Head of caudate nucleus (tissue), 42 donors: ENCODE results near the gene NR3C2.
A peak's percentile ranks its signal among the peaks of the same experiment; 100 is the strongest.

Experiments used
- DNase-seq, 42 donors: peaks; one replicate each; pipeline versions ENCODE4 v3.0.0 to v3.0.0-alpha.2; 2020 to 2021; ENCODE audit warnings: mixed read lengths in 7 of 42
- intact Hi-C: fragments of 100-400 bp; cut with DNase I; formaldehyde crosslinking; loops from one replicate; pipeline ENCODE4 v1.15.0; 2022

NR3C2 gene

DNA sequence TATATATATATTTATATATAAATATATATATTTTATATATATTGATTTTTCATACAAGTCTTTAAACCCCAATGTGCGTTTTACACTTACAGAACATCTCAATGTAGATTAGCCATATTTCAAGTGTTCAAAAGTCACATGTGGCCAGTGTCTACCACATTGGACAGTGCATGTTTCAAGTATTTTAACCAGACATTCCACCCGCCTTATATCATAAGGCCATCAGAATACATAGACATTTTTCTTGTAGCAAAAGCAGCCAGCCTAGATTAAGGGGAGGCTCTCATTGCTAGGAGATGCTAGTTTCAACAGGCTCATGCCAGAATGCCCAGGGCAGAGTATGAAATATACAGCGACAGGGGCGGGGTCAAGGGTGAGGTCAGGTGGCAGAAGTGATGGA is 202.0 kb downstream of the NR3C2 start:
- no peak for DNase-seq

DNA sequence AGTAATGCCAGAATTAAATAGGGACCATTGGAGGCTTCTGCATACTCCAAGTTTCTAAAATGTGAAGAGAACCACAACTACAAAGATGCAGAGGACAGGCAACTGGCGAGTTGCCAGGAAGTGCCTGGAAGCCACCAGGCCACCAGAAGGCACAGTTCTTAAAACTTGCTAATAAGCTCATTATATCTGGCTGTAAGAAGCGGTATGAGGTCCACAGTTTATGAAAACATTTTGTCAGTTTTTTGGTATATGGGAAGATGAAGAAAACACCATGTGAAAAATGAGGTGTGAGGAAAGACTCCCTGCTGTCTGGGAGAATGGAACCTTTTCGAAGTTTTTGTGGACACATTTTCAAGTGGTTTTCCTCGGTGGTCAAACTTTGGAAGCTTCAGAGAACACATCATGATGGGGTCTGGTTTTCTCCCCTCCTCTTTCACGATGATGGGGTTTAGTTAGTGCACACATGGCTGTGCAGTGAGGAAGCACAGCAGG is 202.7 kb downstream of the NR3C2 start:
- peak in 2 of 42 donors; percentile 3 to 34 for DNase-seq
- intact Hi-C loops: no loop called here

More for the DNA sequence above, 202.0 kb downstream of the NR3C2 start:
- intact Hi-C loops: no loop called here

DNA sequence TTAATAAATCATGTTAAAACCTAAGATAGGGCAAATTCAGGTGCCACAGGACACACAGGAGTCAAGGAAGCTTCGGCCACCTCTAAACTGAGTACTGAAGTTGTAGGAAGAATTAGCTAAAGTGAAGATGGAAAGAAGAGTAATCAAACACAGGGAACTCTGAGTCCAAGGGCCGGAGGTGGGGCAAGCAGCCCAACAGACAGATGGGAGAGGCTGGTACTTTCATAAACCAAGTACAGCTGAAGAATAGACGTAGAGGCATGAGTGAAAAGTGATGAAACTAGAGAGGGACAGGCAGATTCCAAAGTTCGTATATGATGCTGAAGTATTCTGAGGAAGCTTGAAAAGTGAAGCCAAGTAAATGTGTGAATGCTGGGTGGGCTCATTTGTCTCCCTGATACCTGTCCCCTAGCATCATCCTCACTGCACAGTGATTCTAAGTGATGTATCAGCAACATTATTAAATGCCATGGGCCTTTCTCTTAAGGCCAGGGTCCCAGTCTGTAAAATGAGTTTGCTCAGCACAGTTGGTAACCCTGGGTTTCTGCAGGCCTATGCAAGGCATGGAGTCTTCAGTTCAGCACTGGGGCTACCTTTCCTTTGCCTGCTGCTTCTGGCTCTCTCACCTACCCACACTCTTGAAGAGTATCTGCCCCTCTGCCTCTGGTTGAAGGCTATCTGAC is 203.3 kb downstream of the NR3C2 start:
- intact Hi-C loops: no loop called here
- DNase-seq: no peak

DNA sequence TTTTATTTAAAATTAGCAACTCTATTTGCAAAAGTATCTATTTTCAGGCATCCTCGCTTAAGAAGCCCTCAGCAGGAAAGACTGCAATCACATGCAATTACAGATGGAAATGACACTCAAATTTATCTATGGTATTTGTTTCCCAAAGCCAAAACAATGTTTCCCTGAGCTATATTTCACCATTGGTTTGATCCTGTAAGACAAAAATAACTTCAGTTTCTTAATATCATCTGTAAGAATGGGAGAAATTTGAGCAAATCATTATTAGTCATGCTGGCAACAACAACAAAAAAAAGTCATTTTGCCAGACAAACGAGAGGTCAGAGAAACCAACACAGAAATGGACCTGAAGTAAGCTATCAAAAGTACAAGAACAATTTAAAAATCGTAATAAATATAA is 204.1 kb downstream of the NR3C2 start:
- intact Hi-C loops: no loop called here
- DNase-seq: no peak

DNA sequence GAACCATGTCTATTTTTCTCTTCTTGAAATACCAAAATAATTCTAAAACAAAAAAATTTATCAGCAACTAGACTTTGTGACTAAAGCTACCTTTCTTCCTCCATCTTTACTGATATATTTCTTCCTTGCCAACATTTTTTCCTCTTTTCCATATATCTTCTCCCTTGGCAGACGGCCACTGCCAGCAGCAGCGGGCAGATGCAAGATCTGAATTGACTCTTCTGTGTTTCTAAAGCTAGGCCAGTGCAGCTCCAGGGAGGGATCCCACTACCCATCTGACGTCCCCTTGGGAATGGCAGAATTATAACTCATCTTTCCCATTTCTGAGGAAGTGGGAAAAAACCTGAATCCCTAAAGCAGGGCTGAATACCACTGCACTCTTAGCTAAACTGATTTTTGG is 206.4 kb downstream of the NR3C2 start:
- DNase-seq: peak in 4 of 42 donors; percentile 3 to 15 (median 6)
- intact Hi-C loops: no loop called here

DNA sequence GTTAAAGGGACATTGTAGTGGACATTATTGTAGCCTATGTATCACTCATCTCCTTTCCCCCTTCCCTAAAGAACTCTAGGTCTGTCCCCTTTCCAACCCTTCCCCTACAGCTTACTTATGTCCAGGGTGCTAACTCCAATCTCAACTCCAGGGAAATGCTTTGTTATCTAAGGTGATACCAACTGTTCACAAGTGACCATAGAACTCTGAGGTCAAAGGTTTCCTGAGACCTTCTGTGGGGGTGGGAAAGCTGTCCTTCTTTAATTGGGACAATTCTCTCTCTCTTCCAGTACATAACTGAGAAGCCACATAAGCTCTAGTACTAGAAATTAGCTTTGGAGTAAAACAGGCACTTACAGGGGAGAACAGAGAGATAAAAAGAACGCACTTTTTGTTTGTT is 212.4 kb downstream of the NR3C2 start:
- no peak for DNase-seq
- intact Hi-C loops: no loop called here

DNA sequence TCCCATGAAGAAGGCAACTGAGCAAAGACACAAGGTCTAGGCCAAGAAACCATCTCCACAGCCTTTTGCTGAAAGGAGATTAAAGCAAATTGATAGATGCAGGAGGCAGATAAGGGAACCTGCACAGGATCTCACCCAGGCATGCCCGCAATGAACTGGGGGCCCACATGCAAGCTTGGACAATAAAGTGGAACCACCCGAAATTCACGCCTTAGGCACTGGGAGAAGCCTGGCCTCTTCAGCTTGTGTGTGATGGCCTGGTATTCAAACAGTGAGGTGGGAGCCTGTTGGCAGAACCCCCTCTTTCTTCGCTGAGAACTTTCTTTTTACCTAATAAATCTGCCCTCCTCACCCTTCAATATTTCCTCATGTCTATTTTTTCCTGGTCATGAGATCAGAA is 213.2 kb downstream of the NR3C2 start:
- no peak for DNase-seq
- intact Hi-C loops: no loop called here

DNA sequence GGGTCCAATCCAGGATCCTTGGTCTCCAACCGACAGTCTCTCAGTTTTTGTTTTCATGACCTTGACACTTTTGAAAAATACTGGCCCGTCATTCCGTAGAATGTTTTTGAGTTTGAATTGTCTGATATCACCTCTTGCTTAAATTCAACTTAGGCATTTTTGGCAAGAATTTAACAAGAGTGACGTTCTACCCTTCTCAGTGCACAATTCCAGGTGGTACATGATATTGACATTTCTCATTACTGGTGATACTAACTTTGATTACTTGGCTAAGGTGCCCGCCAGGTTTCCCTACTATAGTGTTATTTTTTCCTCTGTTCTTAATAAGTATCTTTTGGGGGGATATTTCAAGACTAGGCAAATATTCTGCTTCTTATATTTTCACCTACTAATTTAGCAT is 215.1 kb downstream of the NR3C2 start:
- intact Hi-C loops: no loop called here
- DNase-seq: no peak

DNA sequence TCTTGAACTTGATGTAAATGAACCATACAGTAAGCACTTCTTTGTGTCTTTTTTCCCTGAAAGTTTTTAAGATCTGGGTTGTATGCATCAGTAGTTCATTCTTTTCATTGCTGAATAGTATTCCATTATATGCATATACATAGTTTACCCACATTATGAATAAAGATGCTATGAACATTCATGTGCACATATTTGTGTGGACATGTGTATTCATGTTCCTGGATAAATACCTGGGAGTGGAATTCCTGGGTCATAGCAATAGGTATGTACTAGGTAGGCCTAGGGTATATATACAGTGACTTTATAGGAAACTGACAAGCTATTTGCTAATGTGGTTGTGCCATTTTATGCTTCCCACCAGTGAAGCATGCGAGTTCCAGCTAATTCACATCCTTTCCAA is 215.9 kb downstream of the NR3C2 start:
- no peak for DNase-seq
- intact Hi-C loops: no loop called here

DNA sequence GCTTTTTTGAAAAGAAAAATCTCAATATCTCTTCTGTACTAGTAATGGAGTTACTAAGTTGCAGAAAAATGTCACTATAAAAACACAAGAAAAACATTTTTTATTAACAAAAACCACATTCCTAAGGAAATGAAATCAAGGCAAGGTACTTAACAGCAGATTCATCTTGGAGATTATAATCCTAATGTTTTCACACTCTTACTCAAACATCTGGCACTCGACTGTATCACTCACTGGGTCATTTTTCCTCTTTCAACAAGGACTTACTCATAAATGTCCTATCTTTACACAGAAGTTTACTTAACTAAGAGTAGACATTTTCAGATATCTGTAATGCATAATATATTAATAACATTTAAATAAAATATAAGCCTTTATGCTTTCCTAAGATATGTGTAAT is 216.6 kb downstream of the NR3C2 start:
- no peak for DNase-seq
- intact Hi-C loops: no loop called here

DNA sequence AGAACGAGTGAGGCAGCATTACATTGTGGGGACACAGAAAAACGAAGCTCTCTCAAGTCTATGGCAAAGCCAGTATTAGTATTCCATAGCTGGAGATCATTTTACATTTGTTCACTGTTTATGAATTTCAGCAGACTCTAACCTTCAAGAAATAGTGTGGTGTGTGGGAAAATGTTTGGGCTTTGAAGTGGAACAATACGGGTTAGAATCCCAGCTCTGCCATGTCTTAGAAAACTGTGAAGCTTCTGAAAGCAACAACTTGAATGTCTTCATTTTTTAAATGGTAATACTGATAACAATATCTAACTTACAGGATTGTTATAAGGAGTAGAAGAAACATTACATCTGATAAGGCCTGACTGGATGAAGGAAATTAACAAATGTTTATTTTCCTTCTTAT is 217.7 kb downstream of the NR3C2 start:
- intact Hi-C loops: no loop called here
- no peak for DNase-seq

DNA sequence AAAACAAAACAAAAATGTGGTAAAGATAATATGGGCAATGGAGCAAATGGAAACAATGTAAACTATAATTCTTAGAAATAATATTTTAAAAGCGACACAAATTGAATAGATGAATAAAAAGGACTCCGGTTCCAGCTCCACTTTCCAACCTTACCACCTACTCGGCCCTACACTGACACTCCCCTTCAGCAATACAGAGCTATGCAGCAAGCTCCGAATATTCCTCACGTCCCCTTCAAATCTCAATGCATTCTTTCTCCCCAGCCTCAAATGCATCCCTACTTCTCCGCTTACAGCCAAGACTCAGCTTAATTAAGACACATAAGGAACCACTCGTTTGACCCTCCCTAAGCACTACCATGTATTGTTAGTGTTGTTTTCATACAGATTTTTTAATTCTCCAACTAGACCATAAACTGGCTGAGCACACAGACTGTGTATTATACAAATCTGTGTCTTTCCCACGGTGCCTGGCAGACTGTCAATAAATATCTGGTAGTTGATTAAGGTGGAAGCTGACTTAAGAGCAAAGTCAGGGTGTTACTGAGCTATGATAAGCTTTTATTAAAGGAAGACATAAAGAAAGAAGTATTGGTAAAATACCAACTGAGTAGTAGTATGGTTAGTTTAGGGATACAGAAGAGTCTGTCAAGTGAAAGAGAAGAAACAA is 219.1 kb downstream of the NR3C2 start:
- no peak for DNase-seq
- intact Hi-C loops: no loop called here

DNA sequence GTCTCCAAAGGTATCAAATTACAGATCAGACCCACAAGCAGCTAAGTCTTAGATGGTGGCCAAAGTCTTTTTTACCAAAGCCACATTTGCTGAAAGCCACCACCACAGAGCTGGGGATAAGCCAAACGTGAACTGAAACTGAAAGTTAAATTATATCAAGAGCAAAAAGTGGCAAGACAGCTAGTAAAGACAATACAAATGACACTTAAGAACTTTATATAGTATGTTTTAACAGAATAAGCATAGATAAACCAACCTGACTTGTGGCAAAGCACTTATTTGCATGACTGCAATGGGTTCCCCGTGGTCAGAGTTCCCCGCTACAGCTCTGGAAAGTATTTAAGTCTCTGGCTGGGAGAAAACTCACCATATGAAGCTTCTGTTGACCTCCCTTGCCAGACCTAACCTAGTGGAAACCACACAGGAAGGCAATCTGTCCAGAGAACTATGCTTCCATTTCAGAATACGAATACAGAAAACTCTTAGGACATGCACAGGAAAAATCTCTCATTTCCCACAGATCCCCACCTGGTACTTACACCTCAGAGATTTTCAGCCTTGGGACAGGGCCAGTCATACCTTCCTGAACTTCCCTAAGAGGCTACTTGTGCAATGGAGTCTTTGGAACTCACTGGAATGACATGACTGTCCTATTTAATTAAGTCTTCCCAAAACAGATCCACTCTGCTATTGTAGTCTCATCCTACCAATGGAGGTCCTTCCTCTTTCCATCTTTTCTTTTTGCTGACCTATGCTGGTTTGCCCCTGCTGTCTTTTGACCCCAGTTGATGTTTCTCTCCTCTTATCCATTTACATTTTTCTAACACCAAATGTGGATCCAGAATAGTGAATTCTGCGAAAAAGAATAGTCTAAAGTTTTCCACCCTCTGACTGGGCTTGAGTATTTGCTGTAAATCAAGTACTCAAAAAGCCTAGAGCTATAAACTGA is 225.1 kb downstream of the NR3C2 start:
- intact Hi-C loops: no loop called here
- no peak for DNase-seq

DNA sequence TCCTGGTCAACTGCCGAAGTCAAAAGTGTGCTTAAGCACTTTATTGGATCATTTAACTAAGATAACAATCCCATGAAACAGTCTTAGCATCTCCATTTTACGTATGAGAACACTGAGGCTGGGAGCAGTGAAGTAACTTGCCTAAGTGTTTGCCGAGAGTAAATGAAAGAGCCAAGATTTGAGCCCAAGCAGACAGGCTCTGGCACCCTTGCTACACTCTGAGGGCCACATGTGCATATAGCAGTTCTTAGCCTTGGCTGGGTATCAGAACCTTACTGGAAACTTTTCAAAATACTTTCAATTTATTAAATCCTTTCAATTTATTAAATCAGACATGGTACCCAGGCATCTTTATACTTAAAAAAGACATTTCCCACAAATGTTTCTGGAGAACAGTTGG is 225.9 kb downstream of the NR3C2 start:
- no peak for DNase-seq
- intact Hi-C loops: no loop called here

DNA sequence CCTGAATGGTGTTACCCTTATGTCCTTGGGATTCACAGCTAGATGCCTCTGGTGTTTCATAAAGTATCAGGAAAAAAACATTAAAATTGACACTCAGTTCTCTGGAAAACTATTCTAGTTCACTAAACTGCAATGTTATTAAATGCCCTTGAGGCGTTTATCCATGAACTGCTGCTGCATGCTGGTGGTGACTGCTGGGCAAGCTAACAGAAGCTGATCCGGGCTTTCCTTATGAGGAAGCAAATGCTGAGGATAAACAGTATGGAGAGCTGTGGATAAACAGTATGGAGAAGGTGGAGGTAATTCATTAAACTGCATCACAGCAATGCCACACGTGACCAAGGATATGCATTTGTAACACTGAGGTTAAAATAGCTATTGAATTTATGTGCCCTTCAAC is 227.0 kb downstream of the NR3C2 start:
- intact Hi-C loops: no loop called here
- DNase-seq: no peak

DNA sequence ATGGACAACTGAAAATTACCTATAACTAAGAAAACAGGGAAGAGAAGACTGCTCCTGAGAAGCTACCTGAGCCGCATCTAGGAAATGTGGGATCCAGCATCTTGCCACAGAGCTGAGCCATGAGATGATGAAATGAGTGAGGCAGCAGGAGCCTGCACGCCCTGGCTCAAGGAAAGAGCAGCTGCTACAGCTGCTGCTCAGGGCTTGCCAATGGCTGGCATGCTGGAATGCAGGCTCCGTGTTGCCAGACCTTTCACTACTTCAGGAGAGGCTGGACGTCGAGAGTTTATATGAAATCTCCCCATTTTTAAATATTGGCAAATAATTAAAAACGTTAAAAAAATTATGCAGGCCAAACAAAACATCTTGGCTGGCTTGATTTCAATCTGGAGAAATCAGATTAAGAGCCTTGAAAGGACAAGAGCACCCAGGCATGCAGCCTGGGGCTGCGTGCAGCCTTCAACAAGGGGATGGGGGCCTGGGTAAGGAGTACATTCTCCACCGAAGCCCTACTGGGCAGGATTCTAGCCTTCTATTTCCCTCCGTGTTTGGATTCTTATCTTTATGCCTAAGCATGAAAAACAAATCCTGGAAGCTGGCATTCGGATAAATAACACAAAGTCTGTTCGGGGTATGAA is 227.6 kb downstream of the NR3C2 start:
- intact Hi-C loops: no loop called here
- DNase-seq: peak in 29 of 42 donors; percentile 22 to 69 (median 39)

DNA sequence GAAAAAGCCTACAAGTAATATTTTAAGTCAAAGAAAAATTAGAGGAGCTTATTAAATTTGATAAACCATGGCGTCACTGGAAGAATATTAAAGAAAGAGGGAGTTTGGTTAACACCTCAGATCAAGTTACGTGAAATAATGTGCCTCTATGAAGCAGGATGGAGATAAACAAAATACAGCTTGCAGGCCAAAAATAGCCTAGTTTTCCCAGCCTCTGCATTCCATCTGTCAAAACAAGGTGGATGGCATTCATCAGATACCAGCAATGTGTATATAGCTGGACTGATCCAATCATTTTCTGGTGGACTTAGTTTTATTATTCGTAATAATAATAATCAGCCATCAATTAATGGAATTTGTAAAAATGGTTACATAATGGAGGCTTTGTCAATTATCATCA is 230.7 kb downstream of the NR3C2 start:
- DNase-seq: no peak
- intact Hi-C loops: no loop called here

DNA sequence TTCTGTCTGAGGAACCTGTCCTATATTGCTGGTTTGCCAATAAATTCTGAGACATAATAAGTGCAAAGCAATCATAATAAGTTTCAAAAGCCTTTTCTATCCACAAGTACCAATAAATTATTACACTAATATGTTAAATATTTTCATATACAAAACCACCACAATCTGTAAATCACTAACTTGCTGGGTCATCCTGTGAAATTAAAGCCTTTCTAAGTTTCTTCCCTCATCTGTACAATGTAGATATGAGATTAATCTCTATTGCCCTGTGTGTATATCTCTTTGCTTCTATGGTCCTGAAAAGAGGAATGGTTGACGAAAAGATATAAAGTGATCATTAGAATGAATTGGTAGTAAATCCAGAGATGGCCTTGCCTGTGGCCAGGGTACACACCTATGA is 231.6 kb downstream of the NR3C2 start:
- DNase-seq: no peak
- intact Hi-C loops: no loop called here

DNA sequence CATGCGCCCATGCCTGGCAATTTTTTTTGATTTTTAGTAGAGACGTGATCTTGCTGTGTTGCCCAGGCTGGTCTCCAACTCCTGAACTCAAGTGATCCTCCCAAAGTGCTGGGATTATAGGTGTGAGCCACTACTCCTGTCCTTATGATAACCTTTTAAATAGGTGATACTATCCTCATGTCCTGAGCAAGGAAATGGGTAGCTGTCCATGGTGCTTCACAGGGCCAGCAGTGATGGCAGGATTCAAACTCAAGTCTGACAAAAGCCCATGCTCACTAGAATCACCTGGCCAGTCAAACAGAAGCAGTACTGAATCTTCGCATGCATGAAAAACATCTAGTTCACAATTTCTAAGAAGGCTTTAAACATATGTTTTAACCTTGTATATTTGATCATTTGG is 235.1 kb downstream of the NR3C2 start:
- no peak for DNase-seq
- intact Hi-C loops: no loop called here

DNA sequence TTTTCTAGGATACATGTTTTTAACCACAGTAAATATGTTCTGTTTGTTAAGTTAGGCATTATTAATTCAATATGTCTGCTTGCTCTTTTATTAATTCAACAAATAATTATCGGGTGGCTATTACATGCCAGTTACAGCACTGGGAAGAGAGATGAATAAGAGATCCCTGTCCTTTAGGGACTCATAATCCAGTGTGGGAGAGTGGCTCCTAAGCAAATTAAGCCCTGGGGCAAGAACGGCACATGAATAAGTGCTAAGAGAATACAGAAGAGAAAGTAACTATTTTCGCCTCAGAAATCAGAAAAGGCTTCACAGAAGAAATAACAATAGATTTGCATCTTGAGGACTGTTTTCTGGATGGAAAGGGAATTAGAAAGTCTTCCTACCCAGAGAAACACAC is 236.7 kb downstream of the NR3C2 start:
- intact Hi-C loops: no loop called here
- no peak for DNase-seq
